ENCODE data around the gene JAML.

Gene JAML

DNA sequence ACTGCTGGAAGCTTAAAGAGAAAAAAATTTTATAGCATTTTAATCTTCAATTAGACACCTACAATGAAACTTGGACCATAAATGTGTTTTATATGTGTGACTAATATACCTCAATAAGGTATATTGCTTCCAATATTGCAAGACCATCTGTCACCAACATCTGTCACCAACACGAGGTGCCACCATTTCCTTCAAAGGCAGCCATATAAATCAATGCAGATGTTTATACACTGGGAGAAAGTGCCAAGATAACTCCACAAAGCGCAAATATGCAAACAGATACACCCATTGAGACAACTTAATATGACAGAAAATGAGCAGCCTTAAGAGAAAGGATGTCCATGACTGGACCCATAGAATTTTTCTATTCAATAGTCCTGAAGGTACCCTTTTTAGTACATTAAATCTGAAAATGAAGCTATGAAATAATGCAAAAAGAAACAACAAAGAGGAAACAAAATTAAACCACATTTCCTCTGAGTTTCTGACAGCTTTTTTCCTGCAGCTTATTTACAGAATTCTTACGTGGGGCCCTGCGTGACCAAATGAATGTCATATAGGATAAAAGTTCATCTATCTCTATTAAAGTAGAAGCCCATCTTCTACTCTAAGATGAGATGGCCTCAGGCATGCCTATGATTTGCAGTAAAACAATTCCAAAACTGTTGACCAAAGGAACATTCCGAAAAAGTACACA is 14.8 kb upstream of the JAML start:
- DNase-seq (ENCODE audit: low read depth): no peak

DNA sequence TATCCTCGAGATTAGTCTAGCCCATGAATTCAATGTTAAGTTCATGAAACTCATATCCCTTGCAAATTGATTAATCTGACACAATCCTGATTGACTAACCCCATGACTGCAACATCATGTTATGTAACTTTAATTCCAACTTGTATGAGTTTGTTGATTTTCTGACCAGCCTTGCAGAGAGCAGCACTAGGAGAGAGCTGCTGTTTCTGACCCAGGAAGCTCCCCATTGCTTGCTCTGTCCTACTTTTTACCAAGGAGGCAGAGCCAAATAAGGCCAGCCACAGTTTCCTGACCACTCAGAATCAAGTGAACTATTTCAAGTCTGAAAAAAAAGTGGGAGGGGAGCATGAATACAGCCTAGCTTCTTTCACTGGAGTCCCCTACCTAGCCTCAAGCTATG is 14.1 kb upstream of the JAML start:
- DNase-seq (ENCODE audit: low read depth): no peak

DNA sequence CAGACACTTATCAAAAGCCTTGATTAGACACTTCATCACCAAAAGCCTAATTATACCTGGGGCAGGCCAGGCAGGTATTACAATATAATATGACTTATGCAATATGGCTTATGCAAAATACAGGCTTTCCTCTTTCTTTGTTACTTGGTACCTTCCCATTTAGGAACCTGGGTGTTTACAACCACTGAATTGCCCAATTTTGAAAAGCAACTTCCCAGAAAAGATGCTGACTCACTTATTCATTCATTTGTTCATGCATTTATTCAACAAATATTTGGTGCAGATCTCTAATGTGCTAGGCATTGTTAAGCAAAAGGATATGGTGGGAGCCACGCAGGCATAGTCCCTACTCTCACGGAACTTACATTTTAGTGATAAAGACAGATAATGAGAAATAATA is 13.6 kb upstream of the JAML start:
- DNase-seq (ENCODE audit: low read depth): no peak

DNA sequence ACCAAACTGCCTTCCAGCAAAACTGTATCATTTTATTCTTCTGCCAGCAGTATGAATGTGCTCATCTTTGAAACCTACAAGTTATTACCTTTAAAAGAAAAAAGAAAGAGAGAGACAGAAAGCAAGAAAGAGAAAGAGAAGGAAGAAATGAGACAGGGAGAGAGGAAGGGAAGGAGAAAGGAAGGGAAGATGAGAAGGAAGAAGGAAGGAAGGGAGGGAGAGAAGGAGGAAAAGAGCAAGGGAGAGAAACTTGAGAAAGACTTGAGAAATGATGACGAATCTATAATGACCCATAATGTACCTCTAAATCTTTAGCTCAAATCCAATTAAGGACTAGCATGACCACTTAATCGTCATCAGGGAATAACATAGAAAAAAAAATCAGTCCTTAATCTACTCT is 11.4 kb upstream of the JAML start:
- DNase-seq (ENCODE audit: low read depth): no peak

DNA sequence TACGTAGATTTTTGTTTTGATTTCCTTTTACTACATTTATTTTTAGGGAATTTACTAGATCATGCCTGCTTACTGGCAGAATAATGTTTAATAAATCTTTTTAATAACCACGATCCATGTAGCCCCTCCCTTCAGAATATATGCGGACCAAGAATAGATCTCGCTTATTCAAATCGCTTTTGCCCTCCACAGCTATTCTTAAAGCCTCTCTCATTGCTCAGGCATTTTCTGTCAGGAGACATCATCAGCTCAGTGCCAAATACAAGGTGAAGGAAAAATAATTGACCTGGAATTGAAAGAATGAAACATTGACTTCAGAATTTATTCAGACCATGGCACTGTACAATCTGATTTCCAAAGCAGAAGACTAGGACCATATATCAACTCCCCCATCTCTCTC is 10.0 kb upstream of the JAML start:
- no peak for DNase-seq (ENCODE audit: low read depth)

DNA sequence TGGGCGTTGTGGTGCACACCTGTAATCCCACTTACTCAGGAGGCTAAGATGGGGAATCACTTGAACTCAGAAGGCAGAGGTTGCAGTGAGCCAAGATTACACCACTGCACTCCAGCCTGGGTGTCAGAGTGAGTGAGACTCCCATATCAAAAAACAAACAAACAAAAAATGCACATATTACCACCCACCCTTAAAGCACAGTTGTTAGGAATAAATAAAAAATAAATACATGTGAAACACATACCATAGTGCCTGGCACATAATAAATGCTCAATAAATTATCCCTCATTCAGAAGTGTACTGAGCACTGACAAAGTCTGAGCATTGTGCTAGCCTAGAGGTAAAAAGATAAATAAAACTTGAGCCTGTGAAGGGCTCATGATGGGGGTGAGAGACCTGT is 9.0 kb upstream of the JAML start:
- DNase-seq (ENCODE audit: low read depth): no peak

DNA sequence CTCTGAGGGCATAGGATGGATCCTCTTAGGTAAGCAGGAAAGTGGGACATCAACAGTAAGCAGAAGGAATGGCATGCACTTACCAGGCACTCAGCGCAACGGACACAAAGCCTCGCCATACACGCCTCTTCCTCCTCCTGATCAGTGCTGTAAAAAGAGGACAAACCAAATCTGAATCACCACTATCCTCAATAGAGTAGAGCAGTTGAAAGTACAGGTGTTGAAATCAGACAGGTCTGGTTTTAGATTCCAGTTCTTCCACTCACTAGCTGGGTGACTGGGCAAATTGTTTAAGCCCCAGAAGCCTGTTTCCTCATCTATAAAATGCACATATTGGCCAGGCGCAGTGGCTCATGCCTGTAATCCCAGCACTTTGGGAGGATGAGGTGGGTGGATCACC is 8.6 kb upstream of the JAML start:
- no peak for DNase-seq (ENCODE audit: low read depth)

DNA sequence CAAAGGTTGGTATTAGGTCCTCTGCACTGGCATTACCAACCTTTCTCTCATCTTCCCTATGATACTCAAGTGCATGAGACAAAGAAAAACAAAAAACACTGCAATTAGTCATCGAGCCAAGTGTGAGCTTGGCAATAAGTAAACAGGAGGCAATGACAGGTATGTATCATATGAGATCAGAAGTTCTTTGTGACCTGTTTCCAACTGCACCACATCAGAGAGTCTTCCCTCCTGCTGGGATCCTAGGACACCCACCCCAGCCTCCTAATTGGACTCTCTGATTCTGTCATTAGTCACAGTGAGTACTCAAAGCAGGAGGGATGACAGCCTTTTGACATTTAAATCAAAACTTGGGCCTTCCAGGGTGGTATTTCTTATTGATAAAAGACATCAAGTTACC is 7.8 kb upstream of the JAML start:
- no peak for DNase-seq (ENCODE audit: low read depth)

DNA sequence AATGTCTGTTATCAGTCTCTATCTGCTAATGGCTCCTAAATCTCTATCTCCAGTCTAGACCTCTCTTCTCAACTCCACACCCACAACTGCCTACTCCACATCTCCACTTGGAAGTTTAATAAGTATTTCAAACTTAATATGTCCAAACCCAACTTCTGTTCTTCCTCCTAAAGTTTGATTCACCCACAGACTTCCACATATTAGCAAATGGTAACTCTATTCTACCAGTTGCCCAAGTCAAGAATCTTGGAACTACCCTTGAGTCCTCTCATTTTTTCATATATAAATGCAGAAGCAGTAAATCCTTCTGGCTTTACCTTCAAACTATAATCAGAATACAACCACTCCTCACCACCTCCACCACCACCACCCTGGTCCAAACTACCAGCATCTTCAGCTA is 6.7 kb upstream of the JAML start:
- no peak for DNase-seq (ENCODE audit: low read depth)

DNA sequence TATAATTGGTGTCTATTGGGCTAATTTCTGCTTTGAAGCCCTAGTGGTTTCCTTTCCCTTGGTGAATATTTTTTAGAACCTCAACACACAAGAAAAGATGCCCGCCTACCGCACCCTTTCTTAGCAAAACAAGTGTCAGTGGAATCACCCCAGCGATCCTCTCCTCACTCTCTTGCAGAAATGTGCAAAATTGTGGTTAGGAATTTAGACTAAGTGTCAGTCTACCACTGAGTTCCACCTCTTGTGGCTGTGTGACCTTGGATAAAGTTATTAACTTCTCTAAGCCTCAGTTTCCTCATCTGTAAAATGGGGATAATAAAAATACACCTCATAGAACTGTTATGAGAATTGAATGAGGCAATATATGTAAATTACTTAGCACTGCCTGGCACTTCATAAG is 5.3 kb upstream of the JAML start:
- no peak for DNase-seq (ENCODE audit: low read depth)

DNA sequence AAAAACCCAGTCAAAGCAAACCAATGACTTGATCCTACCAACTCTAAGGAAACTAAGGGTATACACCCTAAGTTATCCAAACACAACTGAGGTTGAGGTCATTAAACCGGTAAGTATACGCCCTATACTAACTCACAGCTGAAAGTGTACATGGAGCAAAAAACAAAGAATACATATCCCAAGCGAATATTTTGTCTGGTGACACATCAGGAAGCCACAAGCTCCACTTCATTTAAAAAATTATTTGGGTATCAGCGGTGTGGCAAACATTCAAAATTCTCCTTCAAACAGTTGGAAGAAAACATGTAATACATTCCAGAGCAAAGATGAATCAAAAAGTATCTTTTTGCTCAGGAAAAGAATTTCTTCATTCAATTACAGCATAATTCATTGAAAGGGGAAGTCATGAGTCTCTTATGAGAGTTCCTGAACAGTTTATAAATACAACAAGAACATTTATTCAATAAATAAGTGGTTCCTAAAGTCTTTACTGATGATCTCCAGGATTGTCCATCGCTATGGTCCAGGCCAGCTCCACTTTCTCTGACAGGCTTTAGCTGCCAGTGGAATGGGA is 4.5 kb upstream of the JAML start:
- no peak for DNase-seq (ENCODE audit: low read depth)

DNA sequence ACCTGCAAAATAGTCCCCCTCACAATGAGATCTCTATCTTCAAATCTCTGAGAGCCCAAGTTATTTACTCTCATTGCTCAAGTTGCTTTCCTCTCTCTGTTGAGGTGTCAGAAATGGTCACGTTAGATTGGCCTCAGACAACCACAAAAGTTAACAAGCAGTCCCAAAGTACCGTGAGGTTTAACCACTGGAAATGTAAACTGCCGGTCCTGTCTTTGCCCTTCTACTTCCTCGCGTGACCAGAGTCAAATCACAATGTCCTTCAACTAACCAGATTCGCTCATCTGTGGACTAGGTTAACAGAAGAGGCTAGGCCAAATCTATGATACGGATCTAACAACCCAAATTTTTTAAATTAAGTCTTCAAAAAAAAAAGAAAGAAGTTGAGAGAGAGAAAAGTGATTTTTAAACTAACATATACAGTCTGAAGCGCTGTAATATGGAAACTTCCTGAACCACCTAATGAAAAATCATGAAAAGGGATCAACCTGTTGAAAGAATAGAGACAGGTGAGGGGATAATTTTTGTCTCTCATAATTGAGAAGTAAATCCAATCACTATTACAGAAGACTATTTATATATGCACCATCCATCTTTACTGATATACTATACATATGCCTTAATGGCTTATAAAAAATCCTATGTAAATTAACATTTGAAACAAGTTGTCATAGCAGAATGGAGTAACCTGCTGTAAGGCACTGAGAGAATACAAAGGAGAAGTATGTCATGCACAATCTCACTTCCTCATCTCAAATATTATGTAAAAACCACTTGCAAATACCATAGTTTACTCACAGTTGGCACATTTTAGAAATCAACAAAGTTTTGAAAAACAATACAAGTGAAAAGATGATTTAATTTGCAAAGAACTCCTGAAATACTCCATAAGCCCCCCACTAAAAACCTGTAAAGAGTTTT is 3.3 kb upstream of the JAML start:
- no peak for DNase-seq (ENCODE audit: low read depth)

DNA sequence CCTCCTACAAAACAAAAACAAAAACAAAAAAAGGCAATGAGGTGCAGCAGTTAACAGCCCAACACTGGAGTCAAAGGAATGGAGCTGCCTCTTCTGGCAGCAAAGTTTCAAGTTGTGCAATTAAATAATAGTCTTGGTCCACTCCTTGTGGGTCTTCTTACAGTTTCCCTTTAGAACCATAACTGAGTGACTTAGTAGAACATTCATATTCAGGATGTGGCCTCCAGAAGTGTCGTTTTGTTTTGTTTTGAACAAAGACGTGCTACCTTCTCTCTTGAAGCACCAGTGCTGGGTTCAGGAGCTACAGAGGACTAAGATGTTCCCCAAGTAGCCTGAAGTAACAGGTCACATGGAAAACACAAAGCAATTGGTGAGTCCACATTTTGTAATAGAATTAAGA is 2.0 kb upstream of the JAML start:
- DNase-seq (ENCODE audit: low read depth): no peak

DNA sequence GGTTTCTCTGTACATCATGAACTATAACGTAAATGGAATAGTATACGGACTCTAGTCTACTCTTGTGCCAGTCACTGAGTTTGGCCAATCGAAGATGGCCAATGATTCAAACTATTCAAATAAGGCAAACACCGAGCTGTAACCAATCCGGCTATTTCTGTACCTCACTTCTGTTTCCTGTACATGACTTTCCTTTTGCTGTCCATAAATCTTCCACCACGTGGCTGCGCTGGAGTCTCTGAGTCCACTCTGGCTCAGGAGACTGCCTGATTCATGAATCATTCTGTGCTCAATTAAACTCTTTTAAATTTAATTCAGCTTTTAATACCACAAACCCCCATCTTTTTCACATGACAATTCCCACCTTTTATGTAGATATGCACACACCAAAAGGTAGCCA is 1.5 kb upstream of the JAML start:
- no peak for DNase-seq (ENCODE audit: low read depth)

DNA sequence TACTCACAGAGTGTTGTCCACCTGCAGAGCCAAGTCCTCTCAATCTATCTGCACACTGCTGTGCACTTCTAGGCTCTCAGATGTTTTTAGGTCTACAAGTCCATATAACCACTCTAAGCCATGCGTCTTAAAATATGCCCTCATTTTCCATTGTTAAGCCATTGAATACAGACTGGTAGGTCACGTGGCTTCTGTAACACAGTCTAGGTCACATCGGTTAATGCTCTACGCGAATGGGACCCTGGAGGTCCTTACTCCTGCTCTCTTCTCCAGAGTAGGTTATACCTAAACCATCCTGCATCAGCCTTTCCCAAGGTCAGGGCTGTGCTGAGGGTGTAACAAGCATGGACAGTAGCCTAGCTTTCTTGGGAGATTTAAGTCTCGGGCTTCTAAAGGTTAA is 819 bp downstream of the JAML start:
- DNase-seq (ENCODE audit: low read depth): no peak

DNA sequence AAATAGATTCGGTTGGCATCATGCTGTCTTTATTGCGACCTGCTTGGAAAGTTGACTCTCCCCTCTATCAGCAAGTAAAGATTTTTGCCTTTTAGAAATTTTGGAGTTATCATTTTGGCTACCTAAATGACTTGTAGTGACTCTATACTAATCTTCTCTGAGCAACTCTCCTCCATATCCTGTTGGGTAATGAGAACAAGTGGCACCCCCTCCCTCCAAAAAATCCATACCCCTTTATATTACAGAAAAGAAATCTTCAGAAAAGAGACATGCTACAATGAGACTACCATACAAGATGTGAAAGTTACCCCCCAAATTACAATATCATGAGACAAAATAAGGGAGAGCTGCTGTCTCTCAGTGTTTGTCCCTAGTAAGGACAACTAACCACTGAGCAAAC is 1.2 kb downstream of the JAML start:
- no peak for DNase-seq (ENCODE audit: low read depth)

DNA sequence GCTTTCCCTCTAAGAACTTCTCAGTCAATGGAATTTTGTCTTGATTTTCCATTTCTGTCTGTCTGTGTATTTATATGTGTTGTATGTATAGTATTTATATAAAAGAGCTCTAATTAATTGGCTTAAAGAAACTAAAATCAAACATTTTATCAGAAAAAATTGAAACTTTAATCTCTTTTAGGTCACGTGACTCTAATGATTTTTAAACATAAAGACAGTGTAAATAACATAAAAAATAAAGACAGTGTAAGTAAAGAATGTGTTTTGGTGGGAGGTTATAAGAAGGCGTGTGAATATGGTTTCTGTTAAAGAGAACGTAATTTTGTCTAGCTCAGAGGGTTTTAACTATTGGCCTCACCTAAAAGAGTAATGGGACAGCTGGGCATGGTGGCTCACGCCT is 2.4 kb downstream of the JAML start:
- no peak for DNase-seq (ENCODE audit: low read depth)

DNA sequence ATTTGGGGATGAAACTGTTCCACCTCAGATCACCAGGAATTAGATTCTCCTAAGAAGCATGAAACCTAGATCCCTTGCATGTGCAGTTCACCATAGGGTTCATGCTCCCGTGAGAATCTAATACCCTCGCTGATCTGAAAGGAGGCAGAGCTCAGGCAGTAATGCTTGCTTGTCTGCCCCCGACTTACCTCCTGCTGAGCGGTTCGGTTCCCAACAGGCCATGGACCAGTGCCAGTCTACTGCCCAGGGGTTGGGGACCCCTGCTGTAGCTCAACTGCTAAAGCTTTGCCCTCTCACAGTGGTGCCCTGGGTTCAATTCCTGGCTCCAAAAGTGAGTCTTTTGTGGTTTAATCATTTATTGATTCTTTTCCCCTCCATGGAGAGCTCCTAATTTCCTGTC is 3.4 kb downstream of the JAML start:
- DNase-seq (ENCODE audit: low read depth): no peak

DNA sequence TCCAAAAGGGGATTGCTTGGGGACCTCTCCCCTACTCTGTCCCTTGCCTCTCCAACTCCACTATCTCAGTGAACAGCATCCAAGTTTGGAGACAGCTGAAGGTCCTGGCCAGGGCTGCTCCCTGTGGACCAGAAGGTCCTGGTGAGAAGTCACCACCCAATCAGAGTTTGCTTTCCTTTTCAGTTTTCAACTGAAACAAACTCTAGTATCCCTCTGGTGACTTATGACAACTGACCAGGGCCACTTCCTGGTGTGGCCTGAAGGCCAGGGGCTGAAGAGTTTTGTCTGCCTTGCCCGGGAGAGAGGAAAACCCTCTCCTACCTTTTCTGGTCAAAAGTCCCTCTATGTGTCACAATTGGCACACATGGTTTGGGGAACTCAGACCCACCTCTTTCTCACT is 5.1 kb downstream of the JAML start:
- DNase-seq (ENCODE audit: low read depth): no peak

DNA sequence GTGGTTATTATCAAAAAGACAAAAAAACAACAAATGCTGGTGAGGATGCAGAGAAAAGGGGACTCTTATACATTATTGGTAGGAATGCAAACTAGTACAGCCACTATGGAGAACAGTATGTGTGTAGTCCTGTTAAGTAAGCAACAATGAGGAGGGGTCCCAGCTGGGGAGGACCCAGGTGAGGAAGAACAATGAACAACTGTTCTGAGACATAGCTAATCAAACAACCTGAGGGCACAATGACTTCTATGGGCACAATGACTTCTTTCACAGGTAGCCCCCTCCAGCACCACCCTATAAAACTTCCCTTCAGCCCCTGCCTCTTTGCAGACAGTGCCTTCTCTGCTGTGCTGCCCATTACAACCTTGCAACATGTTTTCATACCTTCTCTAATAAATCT is 5.6 kb downstream of the JAML start:
- no peak for DNase-seq (ENCODE audit: low read depth)

DNA sequence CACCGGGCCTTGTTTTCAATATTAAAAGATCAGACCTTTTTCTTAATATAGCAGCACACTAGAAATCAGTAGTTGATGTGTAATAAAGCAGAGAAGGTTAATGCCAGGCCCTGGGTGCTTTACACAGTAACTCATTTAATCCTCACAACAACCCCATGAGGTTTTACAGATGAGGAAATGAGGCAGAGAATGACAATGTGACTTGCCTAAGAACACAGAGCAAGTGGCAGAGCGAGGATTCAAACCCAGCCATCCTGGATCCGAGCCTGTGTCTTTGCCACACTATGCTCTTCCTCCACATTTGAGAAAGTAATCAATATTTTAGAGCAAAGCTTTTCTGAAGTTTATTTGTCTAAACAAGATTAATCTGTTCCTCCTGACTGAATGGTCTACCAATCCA is 7.2 kb downstream of the JAML start:
- DNase-seq (ENCODE audit: low read depth): no peak

DNA sequence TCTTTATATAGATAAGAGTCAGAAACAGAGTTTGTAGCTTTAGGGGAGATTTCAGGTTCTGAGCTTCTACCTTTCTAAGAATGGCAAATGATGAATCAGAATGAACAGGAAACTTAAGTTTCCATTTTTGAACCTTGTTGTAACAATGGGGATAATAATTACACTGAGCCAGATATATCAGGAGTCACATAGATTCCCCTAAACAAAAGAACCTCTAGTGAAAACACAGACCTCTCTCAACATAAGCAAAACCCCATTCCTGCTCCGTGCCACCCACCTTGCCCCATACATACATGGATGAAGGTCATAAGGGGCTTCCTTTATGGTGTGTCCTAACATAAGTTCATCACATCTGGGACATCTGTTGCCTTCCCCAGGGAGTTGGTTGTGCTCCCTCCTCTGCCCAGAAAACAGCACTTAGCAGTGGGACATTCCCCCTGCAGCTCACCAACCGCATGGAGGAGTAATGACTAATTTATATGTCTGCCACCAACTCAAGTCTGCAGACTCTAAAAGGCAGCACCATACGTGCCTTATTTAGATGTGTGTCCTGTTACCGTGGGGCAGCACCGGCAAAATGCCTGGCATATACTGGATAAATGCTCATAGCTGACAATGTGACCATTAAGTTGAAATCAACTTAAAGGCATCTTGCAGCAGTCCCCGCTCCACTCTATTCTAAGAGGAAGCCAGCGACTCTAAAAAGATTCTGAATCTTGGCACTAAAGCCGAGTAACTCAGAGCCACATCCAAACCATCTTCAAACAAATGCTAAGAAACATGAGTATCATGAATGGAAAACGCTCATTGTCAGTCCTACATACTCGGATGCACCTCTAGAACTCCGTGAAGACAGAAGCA is 8.0 kb downstream of the JAML start:
- no peak for DNase-seq (ENCODE audit: low read depth)

DNA sequence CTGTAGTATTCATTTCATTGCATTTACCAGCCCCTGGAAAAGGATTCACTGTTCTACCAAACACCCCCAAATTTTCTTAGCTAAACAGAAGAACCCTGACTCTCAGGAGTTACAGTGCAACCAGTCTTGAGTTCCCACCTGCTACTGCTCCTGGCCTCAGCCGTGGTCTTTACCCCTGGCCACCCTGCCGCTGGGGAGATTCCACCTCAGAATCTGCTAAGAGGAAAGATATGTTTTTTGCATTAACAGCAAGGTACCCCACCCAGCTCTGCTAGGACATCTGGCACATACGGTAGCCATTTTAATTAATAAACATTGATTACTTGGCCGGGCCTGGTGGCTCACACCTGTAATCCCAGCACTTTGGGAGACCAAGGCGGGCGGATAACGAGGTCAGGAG is 9.0 kb downstream of the JAML start:
- DNase-seq (ENCODE audit: low read depth): no peak
